ENCODE data around the gene AKT3.

- TF ChIP-seq CTCF (IDR thresholded peaks at IDR 0.05) (no peak), EZH2 (IDR thresholded peaks at IDR 0.05) (no peak)
Observed at GRCh38 chr1:243459059-243459458, 391.0 kb downstream of the AKT3 start.

Data from neural progenitor cell (in vitro differentiated cells).